Subcutaneous abdominal adipose tissue (tissue), 5 donors: ENCODE data around the gene GYS1.

Experiments
- H3K27ac ChIP-seq: one replicate; pipeline ENCODE4 v1.7.0; 2013; ENCODE audit warnings: low read depth, mild to moderate bottlenecking, inconsistent platforms, low read length, moderate library complexity
- H3K27me3 ChIP-seq, 5 donors: one replicate each; pipeline ENCODE4 v1.7.0; 2013; ENCODE audit warnings: low read length in 5 of 5, inconsistent platforms in 1 of 5; ENCODE audit not compliant: control insufficient read depth in 5 of 5, insufficient read depth in 4 of 5
- H3K36me3 ChIP-seq, 5 donors: one replicate each; pipeline ENCODE4 v1.7.0; 2013; ENCODE audit warnings: low read length in 5 of 5; ENCODE audit not compliant: control insufficient read depth in 5 of 5, insufficient read depth in 5 of 5
- H3K4me1 ChIP-seq, 5 donors: one replicate each; pipeline ENCODE4 v1.7.0; 2013; ENCODE audit warnings: low read length in 5 of 5, mild to moderate bottlenecking in 3 of 5, moderate library complexity in 1 of 5; ENCODE audit not compliant: control insufficient read depth in 5 of 5, insufficient read depth in 5 of 5
- H3K4me3 ChIP-seq, 5 donors: one replicate each; pipeline ENCODE4 v1.7.0; 2013; ENCODE audit warnings: low read length in 5 of 5, low read depth in 1 of 5
- H3K9ac ChIP-seq, 5 donors: one replicate each; pipeline ENCODE4 v1.7.0; 2013; ENCODE audit warnings: low read length in 5 of 5, mild to moderate bottlenecking in 4 of 5, moderate library complexity in 3 of 5
- H3K9me3 ChIP-seq, 5 donors: one replicate each; pipeline ENCODE4 v1.7.0; 2013; ENCODE audit warnings: low read length in 5 of 5; ENCODE audit not compliant: control insufficient read depth in 5 of 5
- donor health status: healthy.
- donor health status: healthy.
- donor health status: healthy.
- donor health status: healthy.
- donor health status: healthy.

The GYS1 gene

DNA sequence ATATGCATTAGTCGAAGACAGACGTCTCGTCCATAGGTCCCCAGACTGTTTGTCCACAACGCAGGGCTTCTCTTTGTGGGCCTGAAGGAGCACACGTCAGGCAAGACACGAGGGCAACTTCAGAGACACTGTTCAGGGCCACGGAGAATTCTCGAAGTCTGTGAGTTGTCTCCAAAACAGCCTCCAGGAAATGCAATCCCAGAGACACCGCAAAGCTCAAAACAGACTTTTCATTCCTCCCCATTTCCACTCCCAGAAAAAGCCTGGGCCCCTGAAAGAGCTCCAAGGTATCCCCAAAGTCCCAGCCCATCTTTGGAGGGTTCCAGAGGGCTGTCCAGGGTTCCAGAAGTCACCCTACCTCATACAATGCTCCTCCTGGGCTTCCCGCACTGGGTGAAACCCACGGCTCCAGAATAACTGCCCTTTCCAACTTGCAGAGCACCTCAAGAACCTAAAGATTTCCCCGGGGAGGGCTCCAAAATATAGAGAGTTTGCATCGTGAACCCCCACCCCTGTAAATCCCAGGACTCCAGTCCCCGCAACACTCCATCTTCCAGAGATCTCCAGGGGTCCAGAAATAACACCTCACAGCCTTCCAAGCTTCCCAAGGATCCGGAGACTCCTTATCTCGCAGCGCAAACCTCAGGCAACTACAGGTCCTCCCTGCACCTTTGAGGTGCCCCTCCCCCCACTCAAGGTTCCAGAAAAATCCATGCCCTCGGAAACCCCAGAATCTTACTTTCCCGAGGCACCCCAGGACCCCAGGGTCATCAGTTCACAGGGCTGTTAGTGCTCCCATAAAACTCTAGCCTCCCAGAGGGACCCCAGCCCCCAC is 28.7 kb downstream of the GYS1 start:
- no peaks in the 10 kb centered on the region for H3K27me3 ChIP-seq
- peak overlapping the region; percentile 99 for H3K27ac ChIP-seq
- H3K4me3 ChIP-seq: peak overlapping the region; percentile 42 to 97 (median 68)
- peaks cover 8 to 70% (median 65%) of the 10 kb centered on the region in 5 donors for H3K4me1 ChIP-seq
- peak overlapping the region; percentile 65 to 97 (median 82) for H3K9ac ChIP-seq
- peaks cover 0 to 29% (median 12%) of the 10 kb centered on the region in 5 donors for H3K36me3 ChIP-seq
- H3K9me3 ChIP-seq: no peaks in the 10 kb centered on the region

GRCh38 chr19:48963371-48964204 is 29.5 kb downstream of the GYS1 start:
- H3K4me1 ChIP-seq: peaks cover 8 to 62% (median 56%) of the 10 kb centered on the region in 5 donors
- peak overlapping the region; percentile 99 for H3K27ac ChIP-seq
- H3K36me3 ChIP-seq: peaks cover 0 to 21% (median 7%) of the 10 kb centered on the region in 5 donors
- H3K9ac ChIP-seq: peak overlapping the region; percentile 65 to 97 (median 82)
- peak overlapping the region; percentile 42 to 97 (median 68) for H3K4me3 ChIP-seq
- no peaks in the 10 kb centered on the region for H3K9me3 ChIP-seq
- H3K27me3 ChIP-seq: no peaks in the 10 kb centered on the region

DNA sequence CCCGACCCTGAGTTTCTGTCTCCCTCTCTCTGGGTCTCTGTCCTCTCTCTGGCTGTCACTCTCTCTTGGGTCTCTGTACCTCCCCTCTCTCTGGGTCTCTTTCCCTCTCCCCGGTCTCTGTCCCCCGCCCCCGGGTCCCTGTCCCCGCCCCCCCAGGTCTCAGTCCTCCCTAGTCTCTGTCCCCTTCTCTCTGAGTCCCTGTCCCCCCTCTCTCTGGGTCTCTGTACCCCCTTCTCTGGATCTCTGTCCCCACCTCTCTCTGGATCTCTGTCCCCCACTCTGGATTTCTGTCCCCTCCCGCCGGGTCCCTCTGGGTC is 30.3 kb downstream of the GYS1 start:
- H3K27me3 ChIP-seq: no peaks in the 10 kb centered on the region
- H3K36me3 ChIP-seq: peaks cover 0 to 14% (median 7%) of the 10 kb centered on the region in 5 donors
- H3K9ac ChIP-seq: peak overlapping the region in 2 of 5 donors; percentile 43 to 66
- no peaks in the 10 kb centered on the region for H3K9me3 ChIP-seq
- H3K4me1 ChIP-seq: peaks cover 4 to 54% (median 49%) of the 10 kb centered on the region in 5 donors
- peak overlapping the region; percentile 99 for H3K27ac ChIP-seq
- H3K4me3 ChIP-seq: no peak overlapping the region

GRCh38 chr19:48962029-48962848 is 30.9 kb downstream of the GYS1 start:
- H3K9me3 ChIP-seq: no peaks in the 10 kb centered on the region
- peak overlapping the region; percentile 99 for H3K27ac ChIP-seq
- H3K9ac ChIP-seq: peak overlapping the region in 3 of 5 donors; percentile 1 to 66 (median 43)
- H3K4me3 ChIP-seq: peak overlapping the region in 2 of 5 donors; percentile 6 to 37
- H3K36me3 ChIP-seq: peaks cover 0 to 13% (median 7%) of the 10 kb centered on the region in 5 donors
- no peaks in the 10 kb centered on the region for H3K27me3 ChIP-seq
- peaks cover 2 to 48% (median 43%) of the 10 kb centered on the region in 5 donors for H3K4me1 ChIP-seq

GRCh38 chr19:48961673-48962028 is 31.5 kb downstream of the GYS1 start:
- H3K27ac ChIP-seq: peak overlapping the region; percentile 99
- peaks cover 2 to 42% (median 37%) of the 10 kb centered on the region in 5 donors for H3K4me1 ChIP-seq
- no peak overlapping the region for H3K4me3 ChIP-seq
- H3K9ac ChIP-seq: no peak overlapping the region
- no peaks in the 10 kb centered on the region for H3K9me3 ChIP-seq
- H3K27me3 ChIP-seq: no peaks in the 10 kb centered on the region
- H3K36me3 ChIP-seq: peaks cover 0 to 8% (median 5%) of the 10 kb centered on the region in 5 donors

- H3K4me3 ChIP-seq: no peak overlapping the region
- H3K9ac ChIP-seq: no peak overlapping the region
- H3K9me3 ChIP-seq: no peaks in the 10 kb centered on the region
- peak overlapping the region; percentile 99 for H3K27ac ChIP-seq
- no peaks in the 10 kb centered on the region for H3K27me3 ChIP-seq
- H3K4me1 ChIP-seq: peaks cover 2 to 39% (median 34%) of the 10 kb centered on the region in 5 donors
- peaks cover 0 to 5% (median 3%) of the 10 kb centered on the region in 5 donors for H3K36me3 ChIP-seq
These were observed 32.0 kb downstream of the GYS1 start for GRCh38 chr19:48961051-48961649.

GRCh38 chr19:48959341-48960239 is 33.5 kb downstream of the GYS1 start:
- no peak overlapping the region for H3K27ac ChIP-seq
- peaks cover 4 to 42% (median 41%) of the 10 kb centered on the region in 5 donors for H3K4me1 ChIP-seq
- no peak overlapping the region for H3K9ac ChIP-seq

GRCh38 chr19:48958006-48958405 is 35.1 kb downstream of the GYS1 start:
- no peak overlapping the region for H3K27ac ChIP-seq
- H3K27me3 ChIP-seq: no peaks in the 10 kb centered on the region
- peaks cover 3 to 31% (median 30%) of the 10 kb centered on the region in 5 donors for H3K4me1 ChIP-seq
- H3K9me3 ChIP-seq: no peaks in the 10 kb centered on the region
- peaks cover 0 to 3% (median 2%) of the 10 kb centered on the region in 5 donors for H3K36me3 ChIP-seq
- H3K4me3 ChIP-seq: no peak overlapping the region
- no peak overlapping the region for H3K9ac ChIP-seq

More at GRCh38 chr19:48959341-48960239, 33.5 kb downstream of the GYS1 start:
- no peak overlapping the region for H3K4me3 ChIP-seq
- H3K9me3 ChIP-seq: no peaks in the 10 kb centered on the region
- no peaks in the 10 kb centered on the region for H3K27me3 ChIP-seq
- peaks cover 0 to 3% (median 2%) of the 10 kb centered on the region in 5 donors for H3K36me3 ChIP-seq
